ENCODE results near the gene FRMPD2.

The FRMPD2 gene, protein sequence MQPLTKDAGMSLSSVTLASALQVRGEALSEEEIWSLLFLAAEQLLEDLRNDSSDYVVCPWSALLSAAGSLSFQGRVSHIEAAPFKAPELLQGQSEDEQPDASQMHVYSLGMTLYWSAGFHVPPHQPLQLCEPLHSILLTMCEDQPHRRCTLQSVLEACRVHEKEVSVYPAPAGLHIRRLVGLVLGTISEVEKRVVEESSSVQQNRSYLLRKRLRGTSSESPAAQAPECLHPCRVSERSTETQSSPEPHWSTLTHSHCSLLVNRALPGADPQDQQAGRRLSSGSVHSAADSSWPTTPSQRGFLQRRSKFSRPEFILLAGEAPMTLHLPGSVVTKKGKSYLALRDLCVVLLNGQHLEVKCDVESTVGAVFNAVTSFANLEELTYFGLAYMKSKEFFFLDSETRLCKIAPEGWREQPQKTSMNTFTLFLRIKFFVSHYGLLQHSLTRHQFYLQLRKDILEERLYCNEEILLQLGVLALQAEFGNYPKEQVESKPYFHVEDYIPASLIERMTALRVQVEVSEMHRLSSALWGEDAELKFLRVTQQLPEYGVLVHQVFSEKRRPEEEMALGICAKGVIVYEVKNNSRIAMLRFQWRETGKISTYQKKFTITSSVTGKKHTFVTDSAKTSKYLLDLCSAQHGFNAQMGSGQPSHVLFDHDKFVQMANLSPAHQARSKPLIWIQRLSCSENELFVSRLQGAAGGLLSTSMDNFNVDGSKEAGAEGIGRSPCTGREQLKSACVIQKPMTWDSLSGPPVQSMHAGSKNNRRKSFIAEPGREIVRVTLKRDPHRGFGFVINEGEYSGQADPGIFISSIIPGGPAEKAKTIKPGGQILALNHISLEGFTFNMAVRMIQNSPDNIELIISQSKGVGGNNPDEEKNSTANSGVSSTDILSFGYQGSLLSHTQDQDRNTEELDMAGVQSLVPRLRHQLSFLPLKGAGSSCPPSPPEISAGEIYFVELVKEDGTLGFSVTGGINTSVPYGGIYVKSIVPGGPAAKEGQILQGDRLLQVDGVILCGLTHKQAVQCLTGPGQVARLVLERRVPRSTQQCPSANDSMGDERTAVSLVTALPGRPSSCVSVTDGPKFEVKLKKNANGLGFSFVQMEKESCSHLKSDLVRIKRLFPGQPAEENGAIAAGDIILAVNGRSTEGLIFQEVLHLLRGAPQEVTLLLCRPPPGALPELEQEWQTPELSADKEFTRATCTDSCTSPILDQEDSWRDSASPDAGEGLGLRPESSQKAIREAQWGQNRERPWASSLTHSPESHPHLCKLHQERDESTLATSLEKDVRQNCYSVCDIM (N-terminal part only)

GRCh38 chr10:48274636-48275035 lies at the start of gene FRMPD2:
Gene FRMPD2, minus strand, starts transcription at chr10:48274696. Its CDS starts 129 bp downstream, at chr10:48274567.
- Mint-ChIP-seq H3K9me3 (no peaks in the 10 kb centered on the region), H3K36me3 (no peaks in the 10 kb centered on the region), H3K4me1 (no peaks in the 10 kb centered on the region), H3K27ac (no peak within 1 kb of the TSS), H3K4me3 (no peak within 1 kb of the TSS), H3K27me3 (peaks cover 12% of the 10 kb centered on the region)
- no peak for DNase-seq
- CTCF ChIA-PET: no interaction called here

DNA sequence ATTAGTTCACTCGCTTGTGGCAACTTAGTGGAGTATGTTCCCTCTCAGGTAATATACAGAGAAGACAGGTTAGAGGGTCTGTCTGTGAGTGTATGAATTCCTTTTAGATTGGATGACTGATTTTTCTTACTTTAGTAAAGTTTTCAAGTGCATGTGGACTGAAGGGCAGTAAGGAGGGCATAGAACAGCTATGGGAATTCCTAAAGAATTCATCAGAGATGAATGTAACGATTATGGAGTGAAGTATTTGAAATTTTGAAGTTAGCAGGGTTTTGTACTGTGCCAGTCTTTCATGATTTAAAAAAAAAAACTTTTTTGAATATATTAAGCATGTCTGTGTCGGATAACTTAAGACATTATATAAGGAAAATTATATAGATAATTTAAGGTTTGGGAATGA lies 47.5 kb upstream of the FRMPD2 start:
- Mint-ChIP-seq H3K4me3 (no peak overlapping the region), H3K9me3 (no peaks in the 10 kb centered on the region), H3K27ac (no peak overlapping the region), H3K4me1 (no peaks in the 10 kb centered on the region), H3K36me3 (no peaks in the 10 kb centered on the region), H3K27me3 (no peaks in the 10 kb centered on the region)
- no peak for DNase-seq
- CTCF ChIA-PET: no interaction called here

- CTCF ChIA-PET: no interaction called here
- H3K36me3 Mint-ChIP-seq: no peaks in the 10 kb centered on the region
- no peak for DNase-seq
- H3K4me1 Mint-ChIP-seq: peaks cover under 1% of the 10 kb centered on the region
- no peaks in the 10 kb centered on the region for H3K9me3 Mint-ChIP-seq
- no peaks in the 10 kb centered on the region for H3K27me3 Mint-ChIP-seq
- no peak overlapping the region for H3K27ac Mint-ChIP-seq
- no peak overlapping the region for H3K4me3 Mint-ChIP-seq
These were observed 43.0 kb upstream of the FRMPD2 start for GRCh38 chr10:48317321-48317990.

DNA sequence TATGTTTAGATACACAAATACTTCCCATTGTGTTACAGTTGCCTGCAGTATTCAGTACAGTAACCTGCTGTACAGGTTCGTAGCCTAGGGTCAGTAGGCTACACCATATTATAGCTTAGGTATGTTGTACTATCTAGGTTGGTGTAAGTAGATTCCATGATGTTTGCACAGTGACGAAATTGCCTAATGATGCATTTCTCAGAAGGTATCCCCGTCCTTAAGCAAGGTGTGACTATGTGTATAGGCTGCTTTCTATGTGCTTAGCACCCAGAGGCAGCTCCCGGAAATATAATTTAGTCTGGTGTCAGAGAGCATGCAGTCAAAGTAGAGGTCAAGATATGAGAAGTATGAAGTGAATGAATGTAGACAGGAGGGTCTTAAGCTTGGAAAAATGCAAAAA lies 41.7 kb upstream of the FRMPD2 start:
- H3K27ac Mint-ChIP-seq: no peak overlapping the region
- H3K4me1 Mint-ChIP-seq: peaks cover 6% of the 10 kb centered on the region
- H3K4me3 Mint-ChIP-seq: no peak overlapping the region
- CTCF ChIA-PET: no interaction called here
- H3K27me3 Mint-ChIP-seq: no peaks in the 10 kb centered on the region
- H3K9me3 Mint-ChIP-seq: no peaks in the 10 kb centered on the region
- H3K36me3 Mint-ChIP-seq: no peaks in the 10 kb centered on the region
- DNase-seq: no peak

DNA sequence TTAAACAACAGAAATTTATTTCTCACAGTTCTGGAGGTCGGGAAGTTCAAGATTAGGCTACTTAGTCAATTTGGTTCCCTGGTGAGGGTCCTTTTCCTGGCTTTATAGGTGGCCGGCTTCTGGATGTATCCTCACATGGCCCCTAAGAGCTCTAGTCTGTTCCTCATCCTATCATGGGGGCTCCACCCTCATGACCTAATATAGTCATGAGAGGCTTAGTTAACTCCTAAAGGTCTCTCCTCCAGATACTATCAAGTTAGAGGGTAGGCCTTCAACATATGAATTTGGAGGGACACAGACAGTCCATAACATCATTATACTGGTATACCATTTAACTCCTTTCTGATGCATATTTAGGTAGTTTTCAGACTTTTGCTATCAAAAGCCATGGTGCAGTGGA lies 39.6 kb upstream of the FRMPD2 start:
- CTCF ChIA-PET: no interaction called here
- no peaks in the 10 kb centered on the region for H3K36me3 Mint-ChIP-seq
- H3K4me3 Mint-ChIP-seq: no peak overlapping the region
- no peak for DNase-seq
- no peak overlapping the region for H3K27ac Mint-ChIP-seq
- H3K4me1 Mint-ChIP-seq: peaks cover 14% of the 10 kb centered on the region
- H3K27me3 Mint-ChIP-seq: no peaks in the 10 kb centered on the region
- no peaks in the 10 kb centered on the region for H3K9me3 Mint-ChIP-seq

DNA sequence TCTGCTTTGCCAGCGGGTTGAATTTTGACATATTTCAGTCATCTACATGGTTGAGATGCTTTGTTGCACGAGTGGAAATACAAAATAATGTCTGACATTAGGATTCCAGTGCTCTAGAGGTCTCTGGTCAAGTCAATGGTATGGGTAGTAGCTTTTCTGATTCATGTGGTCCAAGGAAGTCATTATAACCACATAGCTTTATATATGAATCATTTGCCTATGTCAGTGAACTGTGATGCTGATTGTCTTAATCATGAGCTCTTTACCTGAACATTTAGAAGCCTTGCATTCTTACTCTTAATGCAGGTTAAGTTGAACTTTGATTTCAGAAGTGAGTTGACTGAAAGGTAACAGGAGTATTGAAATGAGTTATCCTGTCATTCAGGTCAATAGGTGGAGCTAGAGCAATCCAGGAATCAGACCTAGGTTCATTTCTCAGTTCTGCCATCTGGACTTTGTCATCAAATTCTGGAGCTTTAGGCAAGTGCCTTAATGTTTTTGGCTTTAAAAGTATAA lies 35.3 kb upstream of the FRMPD2 start:
- H3K27ac Mint-ChIP-seq: no peak overlapping the region
- H3K36me3 Mint-ChIP-seq: no peaks in the 10 kb centered on the region
- H3K27me3 Mint-ChIP-seq: peaks cover 6% of the 10 kb centered on the region
- no peaks in the 10 kb centered on the region for H3K9me3 Mint-ChIP-seq
- no peak for DNase-seq
- peaks cover 29% of the 10 kb centered on the region for H3K4me1 Mint-ChIP-seq
- CTCF ChIA-PET: interaction anchor here (0.8 to 0.9 kb wide), 3 partner anchors 10 to 99 kb away, joined by 3 to 5 read pairs (median 4); no protein-coding TSS in a partner anchor
- no peak overlapping the region for H3K4me3 Mint-ChIP-seq

DNA sequence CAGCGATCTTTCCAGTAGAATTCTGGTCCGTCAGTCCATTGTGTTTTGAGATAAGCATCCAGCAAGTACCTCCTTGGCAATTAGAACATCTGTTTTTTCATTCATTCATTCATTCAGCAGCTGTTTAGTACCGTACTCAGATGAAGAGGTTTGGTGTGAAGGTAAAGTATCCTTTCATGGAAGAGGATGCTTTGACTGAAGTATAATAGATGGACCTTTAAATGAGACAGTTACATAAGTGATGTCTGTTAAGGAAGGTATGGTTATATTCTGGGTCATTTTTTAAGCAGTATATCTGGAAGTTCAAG lies 33.2 kb upstream of the FRMPD2 start:
- Mint-ChIP-seq H3K4me1 (peaks cover 29% of the 10 kb centered on the region), H3K9me3 (no peaks in the 10 kb centered on the region)
- CTCF ChIA-PET: no interaction called here

GRCh38 chr10:48306870-48307710 lies 32.6 kb upstream of the FRMPD2 start:
- peak; percentile 80 for DNase-seq
- CTCF ChIA-PET: no interaction called here

More for the DNA sequence above, 33.2 kb upstream of the FRMPD2 start:
- no peak for DNase-seq
- Mint-ChIP-seq H3K36me3 (no peaks in the 10 kb centered on the region), H3K27me3 (peaks cover 15% of the 10 kb centered on the region), H3K4me3 (peak overlapping the region; percentile 79), H3K27ac (peak overlapping the region; percentile 71)

GRCh38 chr10:48306265-48306869 lies 31.9 kb upstream of the FRMPD2 start, which contains the start of gene MAPK8:
Gene MAPK8, plus strand, starts transcription at chr10:48306677. Its CDS starts 94,984 bp downstream, at chr10:48401661.
- DNase-seq: peak; percentile 94
- Mint-ChIP-seq H3K4me3 (peak within 1 kb of the TSS; percentile 79), H3K36me3 (no peaks in the 10 kb centered on the region), H3K27ac (peak within 1 kb of the TSS; percentile 71), H3K4me1 (peaks cover 26% of the 10 kb centered on the region), H3K27me3 (peaks cover 19% of the 10 kb centered on the region), H3K9me3 (no peaks in the 10 kb centered on the region)
- CTCF ChIA-PET: no interaction called here

More at GRCh38 chr10:48306870-48307710, 32.6 kb upstream of the FRMPD2 start:
- H3K4me3 Mint-ChIP-seq: peak overlapping the region; percentile 79
- peaks cover 26% of the 10 kb centered on the region for H3K4me1 Mint-ChIP-seq
- H3K27ac Mint-ChIP-seq: peak overlapping the region; percentile 71
- H3K27me3 Mint-ChIP-seq: peaks cover 16% of the 10 kb centered on the region
- H3K9me3 Mint-ChIP-seq: no peaks in the 10 kb centered on the region
- H3K36me3 Mint-ChIP-seq: no peaks in the 10 kb centered on the region

DNA sequence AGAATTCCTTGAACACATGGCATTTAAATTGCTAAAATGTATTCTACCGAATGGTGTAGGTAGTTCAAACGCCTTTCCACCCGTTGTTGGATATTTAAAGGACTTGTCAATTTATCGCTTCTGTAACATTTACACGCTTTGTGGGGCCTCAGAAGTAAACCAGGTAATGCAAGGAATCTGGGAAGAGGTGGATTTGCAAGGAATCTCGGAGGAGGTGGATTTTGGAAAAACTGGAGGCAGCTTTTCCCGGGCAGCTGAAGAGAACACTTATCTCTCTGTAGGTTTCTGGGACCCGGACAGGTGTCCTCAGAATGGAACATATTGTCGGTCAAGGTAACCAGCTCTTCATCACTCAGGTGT lies 31.4 kb upstream of the FRMPD2 start:
- H3K27me3 Mint-ChIP-seq: peaks cover 20% of the 10 kb centered on the region
- DNase-seq: no peak
- CTCF ChIA-PET: no interaction called here

GRCh38 chr10:48302515-48303476 lies 28.3 kb upstream of the FRMPD2 start:
- no peak overlapping the region for H3K4me3 Mint-ChIP-seq
- CTCF ChIA-PET: no interaction called here
- peaks cover 14% of the 10 kb centered on the region for H3K4me1 Mint-ChIP-seq
- DNase-seq: no peak
- H3K9me3 Mint-ChIP-seq: no peaks in the 10 kb centered on the region
- H3K27me3 Mint-ChIP-seq: peaks cover 32% of the 10 kb centered on the region
- no peak overlapping the region for H3K27ac Mint-ChIP-seq
- no peaks in the 10 kb centered on the region for H3K36me3 Mint-ChIP-seq

More for the DNA sequence above, 31.4 kb upstream of the FRMPD2 start:
- Mint-ChIP-seq H3K4me3 (peak overlapping the region; percentile 60), H3K36me3 (no peaks in the 10 kb centered on the region), H3K27ac (peak overlapping the region; percentile 54), H3K9me3 (no peaks in the 10 kb centered on the region), H3K4me1 (peaks cover 26% of the 10 kb centered on the region)

GRCh38 chr10:48300556-48300955 lies 26.1 kb upstream of the FRMPD2 start:
- H3K36me3 Mint-ChIP-seq: no peaks in the 10 kb centered on the region
- CTCF ChIA-PET: interaction anchor here (2.0 kb wide), 1 partner anchor 11 kb away, joined by 6 read pairs; no protein-coding TSS in a partner anchor
- peaks cover 29% of the 10 kb centered on the region for H3K27me3 Mint-ChIP-seq
- H3K27ac Mint-ChIP-seq: no peak overlapping the region
- no peaks in the 10 kb centered on the region for H3K9me3 Mint-ChIP-seq
- peaks cover 2% of the 10 kb centered on the region for H3K4me1 Mint-ChIP-seq
- no peak overlapping the region for H3K4me3 Mint-ChIP-seq
- no peak for DNase-seq

Data from activated naive CD4-positive, alpha-beta T cell treated with anti-CD3 and anti-CD28 coated beads, Interleukin-2, amount 10 ng/mL, durations not matched to agents 7 days and 5 days (primary cell).